ENCODE measurements around the gene EMC1. TPM values are rescaled to one million over a fixed set of nuclear protein-coding genes. Genes with fewer than 3 reads are reported as not detected.
"Not testable (repeated sequence)": the region's sequence is repeated elsewhere in the genome, so short reads cannot be mapped to it uniquely, and the experiment has no call there.

EMC1 gene
- total RNA-seq, 1 experiment from 2014 or later: 60.0 TPM

GRCh38 chr1:19289244-19289643, 37.9 kb upstream of the EMC1 start:
- H4K20me1 ChIP-seq (ENCODE audit: control insufficient read depth, insufficient read depth, insufficient read length): no peaks in the 10 kb centered on the region
- no peak overlapping the region for H2BK15ac ChIP-seq (ENCODE audit: low read depth, low read length)

GRCh38 chr1:19288324-19289241, 37.3 kb upstream of the EMC1 start, which contains the start of gene AKR7A3:
AKR7A3 (minus strand) TSS chr1:19288770; CDS start chr1:19288709, 61 bp downstream.
- H2AK5ac ChIP-seq (ENCODE audit: insufficient read length, low read length); H4K8ac ChIP-seq (replicated peaks; ENCODE audit: insufficient read length, low read depth, low read length); H2BK5ac ChIP-seq (ENCODE audit: insufficient read length, low read length); H2BK15ac ChIP-seq (ENCODE audit: low read depth, low read length); H3K4ac ChIP-seq (ENCODE audit: low read depth, low read length); H3K27me3 ChIP-seq (ENCODE audit: insufficient read depth, low read length); H3K27ac ChIP-seq (ENCODE audit: insufficient read length, low read depth, low read length); H3K4me1 Mint-ChIP-seq; H3T11ph ChIP-seq (ENCODE audit: low read length); H3K79me2 ChIP-seq (ENCODE audit: insufficient read depth, low read length); H4K91ac ChIP-seq (ENCODE audit: insufficient read length, low read depth, low read length); H3K9me3 ChIP-seq (ENCODE audit: control insufficient read depth, low read depth, low read length); H3K18ac ChIP-seq (ENCODE audit: insufficient read length, low read depth, low read length); H2BK12ac ChIP-seq (ENCODE audit: insufficient read length, low read depth, low read length); H3K27ac Mint-ChIP-seq; H2BK20ac ChIP-seq (ENCODE audit: low read depth, low read length, poor library complexity, severe bottlenecking); H3K79me1 ChIP-seq (ENCODE audit: insufficient read depth, low read depth, low read length, poor library complexity, severe bottlenecking); H3K4me1 ChIP-seq (ENCODE audit: insufficient read depth, low read length); H3K14ac ChIP-seq (ENCODE audit: insufficient read depth, low read length); H3K36me3 Mint-ChIP-seq (ENCODE audit: insufficient read depth in 1 of 3, low read depth in 3 of 3); H3K56ac ChIP-seq (ENCODE audit: insufficient read length, low read depth, low read length); H2BK120ac ChIP-seq (ENCODE audit: low read depth, low read length, poor library complexity, severe bottlenecking); H3K23ac ChIP-seq (ENCODE audit: insufficient read length, low read depth, low read length); H4K20me1 ChIP-seq (ENCODE audit: control insufficient read depth, insufficient read depth, insufficient read length); H4K5ac ChIP-seq (ENCODE audit: insufficient read length, low read depth, low read length); H3K9ac ChIP-seq (ENCODE audit: extremely low read depth, insufficient read length, low read length); H2AFZ ChIP-seq (ENCODE audit: low read length); H3K23me2 ChIP-seq (ENCODE audit: insufficient read length, low read depth, low read length, poor library complexity, severe bottlenecking): not testable (repeated sequence)
- peak within 1 kb of the TSS; percentile 44 for H3K4me2 ChIP-seq (ENCODE audit: insufficient read depth, insufficient read length, low read length)
- DNase-seq: peak; percentile 58
- peaks cover 35% of the 10 kb centered on the region for H3K27me3 Mint-ChIP-seq (ENCODE audit: low read depth)
- H3K4me3 Mint-ChIP-seq: peak within 1 kb of the TSS; percentile 52 to 69
- no CpG with 5 or more reads among the region's 82 CpGs for WGBS (ENCODE audit: extremely low coverage, insufficient read length, low lambda C conversion rate)
- H3K9me3 Mint-ChIP-seq: peaks cover 10 to 15% of the 10 kb centered on the region in 2 experiments

More at GRCh38 chr1:19289244-19289643, 37.9 kb upstream of the EMC1 start:
- Histone ChIP-seq H3K18ac (ENCODE audit: insufficient read length, low read depth, low read length) (no peak overlapping the region), H3T11ph (ENCODE audit: low read length) (no peak overlapping the region), H3K27me3 (ENCODE audit: insufficient read depth, low read length) (no peaks in the 10 kb centered on the region; the same call in 1 of the 2 replicates), H2AFZ (ENCODE audit: low read length) (no peak overlapping the region), H3K4me1 (ENCODE audit: insufficient read depth, low read length) (no peaks in the 10 kb centered on the region), H3K23ac (ENCODE audit: insufficient read length, low read depth, low read length) (no peak overlapping the region), H2AK5ac (ENCODE audit: insufficient read length, low read length) (no peak overlapping the region), H3K56ac (ENCODE audit: insufficient read length, low read depth, low read length) (no peak overlapping the region), H3K4me2 (ENCODE audit: insufficient read depth, insufficient read length, low read length) (peak overlapping the region; percentile 44), H2BK20ac (ENCODE audit: low read depth, low read length, poor library complexity, severe bottlenecking) (no peak overlapping the region), H3K23me2 (ENCODE audit: insufficient read length, low read depth, low read length, poor library complexity, severe bottlenecking) (peaks cover 5% of the 10 kb centered on the region), H3K79me2 (ENCODE audit: insufficient read depth, low read length) (no peaks in the 10 kb centered on the region), H2BK5ac (ENCODE audit: insufficient read length, low read length) (no peak overlapping the region), H3K9ac (ENCODE audit: extremely low read depth, insufficient read length, low read length) (no peak overlapping the region), H2BK120ac (ENCODE audit: low read depth, low read length, poor library complexity, severe bottlenecking) (no peak overlapping the region), H3K4ac (ENCODE audit: low read depth, low read length) (no peak overlapping the region), H4K5ac (ENCODE audit: insufficient read length, low read depth, low read length) (no peak overlapping the region), H4K91ac (ENCODE audit: insufficient read length, low read depth, low read length) (no peak overlapping the region), H3K9me3 (ENCODE audit: control insufficient read depth, low read depth, low read length) (peaks cover under 1% of the 10 kb centered on the region), H3K14ac (ENCODE audit: insufficient read depth, low read length) (no peak overlapping the region), H3K27ac (ENCODE audit: insufficient read length, low read depth, low read length) (no peak overlapping the region), H3K79me1 (ENCODE audit: insufficient read depth, low read depth, low read length, poor library complexity, severe bottlenecking) (no peaks in the 10 kb centered on the region), H4K8ac (replicated peaks; ENCODE audit: insufficient read length, low read depth, low read length) (no peak overlapping the region), H2BK12ac (ENCODE audit: insufficient read length, low read depth, low read length) (no peak overlapping the region)
- peaks cover 17 to 20% of the 10 kb centered on the region in 2 experiments for H3K9me3 Mint-ChIP-seq
- peaks cover 7 to 12% (median 12%) of the 10 kb centered on the region in 3 experiments for H3K36me3 Mint-ChIP-seq (ENCODE audit: insufficient read depth in 1 of 3, low read depth in 3 of 3)
- peak overlapping the region; percentile 52 to 69 for H3K4me3 Mint-ChIP-seq
- TF ChIP-seq CTCF (conservative IDR thresholded peaks at IDR 0.05): no peak
- no peak overlapping the region for H3K27ac Mint-ChIP-seq
- peaks cover 3 to 7% of the 10 kb centered on the region in 2 experiments for H3K4me1 Mint-ChIP-seq
- WGBS (ENCODE audit: extremely low coverage, insufficient read length, low lambda C conversion rate): no CpG with 5 or more reads among the region's 2 CpGs
- DNase-seq: no peak
- peaks cover 35% of the 10 kb centered on the region for H3K27me3 Mint-ChIP-seq (ENCODE audit: low read depth)

All from H9 (cell line).